ENCODE results near the gene LIN52. TPM values are rescaled to one million over a fixed set of nuclear protein-coding genes. Genes with fewer than 3 reads are reported as not detected.

The LIN52 gene
- total RNA-seq, 4 donors from 2014 or later = 9.2 to 24.2 (median 14.8) TPM

GRCh38 chr14:74242021-74242779 lies 157.4 kb downstream of the LIN52 start:
- peak in 1 of 3 donors; percentile 45 for DNase-seq
- Histone ChIP-seq H3K4me3 (no peak overlapping the region), H3K9me3 (no peaks in the 10 kb centered on the region), H3K4me1 (peaks cover 0 to 22% (median 16%) of the 10 kb centered on the region in 4 donors), H3K36me3 (no peaks in the 10 kb centered on the region), H3K27ac (no peak overlapping the region), H3K27me3 (peaks cover 0 to 43% of the 10 kb centered on the region in 2 donors)
- no peak for TF ChIP-seq CTCF (IDR thresholded peaks at IDR 0.05)
- no peak for TF ChIP-seq POLR2A (IDR thresholded peaks at IDR 0.05)

GRCh38 chr14:74242780-74243042 lies 158.0 kb downstream of the LIN52 start:
- H3K27me3 ChIP-seq = peaks cover 0 to 43% of the 10 kb centered on the region in 2 donors
- no peak overlapping the region for H3K4me3 ChIP-seq
- H3K36me3 ChIP-seq = no peaks in the 10 kb centered on the region
- DNase-seq = no peak
- TF ChIP-seq CTCF (IDR thresholded peaks at IDR 0.05) (no peak), POLR2A (IDR thresholded peaks at IDR 0.05) (no peak)
- no peaks in the 10 kb centered on the region for H3K9me3 ChIP-seq
- no peak overlapping the region for H3K27ac ChIP-seq
- peaks cover 0 to 22% (median 16%) of the 10 kb centered on the region in 4 donors for H3K4me1 ChIP-seq

GRCh38 chr14:74243051-74243450 lies 158.3 kb downstream of the LIN52 start:
- Histone ChIP-seq H3K9me3 (no peaks in the 10 kb centered on the region), H3K36me3 (no peaks in the 10 kb centered on the region), H3K4me3 (no peak overlapping the region), H3K4me1 (peaks cover 0 to 22% (median 16%) of the 10 kb centered on the region in 4 donors), H3K27me3 (peaks cover 0 to 43% of the 10 kb centered on the region in 2 donors), H3K27ac (no peak overlapping the region)
- TF ChIP-seq CTCF (IDR thresholded peaks at IDR 0.05) = no peak
- no peak for DNase-seq

GRCh38 chr14:74244115-74244514 lies 159.4 kb downstream of the LIN52 start:
- no peak overlapping the region for H3K4me3 ChIP-seq
- H3K27me3 ChIP-seq = peaks cover 0 to 40% of the 10 kb centered on the region in 2 donors
- no peak for DNase-seq
- peaks cover 0 to 22% (median 16%) of the 10 kb centered on the region in 4 donors for H3K4me1 ChIP-seq
- no peaks in the 10 kb centered on the region for H3K9me3 ChIP-seq
- no peak overlapping the region for H3K27ac ChIP-seq
- TF ChIP-seq POLR2A (IDR thresholded peaks at IDR 0.05) (no peak), CTCF (IDR thresholded peaks at IDR 0.05) (no peak)
- H3K36me3 ChIP-seq = no peaks in the 10 kb centered on the region

GRCh38 chr14:74245292-74245691 lies 160.5 kb downstream of the LIN52 start:
- Histone ChIP-seq H3K4me1 (peaks cover 0 to 14% (median 12%) of the 10 kb centered on the region in 4 donors), H3K36me3 (no peaks in the 10 kb centered on the region), H3K27me3 (peaks cover 0 to 28% of the 10 kb centered on the region in 2 donors), H3K27ac (no peak overlapping the region), H3K4me3 (no peak overlapping the region), H3K9me3 (no peaks in the 10 kb centered on the region)
- DNase-seq = no peak
- no peak for TF ChIP-seq CTCF (IDR thresholded peaks at IDR 0.05)
- TF ChIP-seq POLR2A (IDR thresholded peaks at IDR 0.05) = no peak
